Activated CD8-positive, alpha-beta memory T cell treated with anti-CD3 and anti-CD28 coated beads, Interleukin-2, amount 50 U/mL, for 4 hours (primary cell): ENCODE measurements around the gene DVL1.
"Not testable (repeated sequence)": the region's sequence is repeated elsewhere in the genome, so short reads cannot be mapped to it uniquely, and the experiment has no call there.

Experiments used
- DNase-seq: peaks from one replicate; pipeline ENCODE4 v3.0.0-alpha.2; 2020

Gene DVL1

DNA sequence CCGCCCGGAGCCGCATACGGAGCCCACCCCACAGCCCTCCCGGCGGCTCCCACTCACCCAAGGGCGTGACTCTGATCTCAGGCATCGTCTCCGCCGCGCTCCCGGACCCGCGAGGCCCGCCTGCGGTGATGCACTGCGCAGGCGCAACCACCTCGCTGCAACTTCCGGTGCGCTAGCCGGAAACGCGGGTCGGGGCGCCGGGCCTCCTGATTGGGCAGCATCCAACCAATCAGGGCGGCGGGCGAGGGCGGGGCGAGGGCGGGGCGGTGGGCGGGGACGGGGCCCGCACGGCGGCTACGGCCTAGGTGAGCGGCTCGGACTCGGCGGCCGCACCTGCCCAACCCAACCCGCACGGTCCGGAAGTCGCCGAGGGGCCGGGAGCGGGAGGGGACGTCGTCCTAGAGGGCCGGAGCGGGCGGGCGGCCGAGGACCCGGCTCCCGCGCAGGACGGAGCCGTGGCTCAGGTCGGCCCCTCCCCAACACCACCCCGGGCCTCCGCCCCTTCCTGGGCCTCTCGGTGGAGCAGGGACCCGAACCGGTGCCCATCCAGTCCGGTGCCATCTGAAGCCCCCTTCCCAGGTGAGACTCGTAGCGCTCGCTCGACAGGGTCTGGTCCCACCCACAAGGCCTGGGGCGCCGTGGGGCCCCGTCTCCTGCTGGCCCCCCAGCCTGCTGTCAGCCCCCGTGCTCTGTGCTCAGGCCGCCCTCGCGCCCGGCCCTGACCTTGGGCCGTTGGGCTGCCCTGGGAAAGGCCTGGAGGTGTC, 24.5 kb downstream of the DVL1 start, which contains the start of the genes CPTP and INTS11:
Gene CPTP (plus strand): TSS at position 279 of the 764 bp plus-strand sequence. CDS start 2,109 bp downstream, outside the sequence.
Gene INTS11 (minus strand): TSS at position 137 of the 764 bp plus-strand sequence. CDS start 52 bp downstream, at position 85.
- DNase-seq = peak; percentile 96

DNA sequence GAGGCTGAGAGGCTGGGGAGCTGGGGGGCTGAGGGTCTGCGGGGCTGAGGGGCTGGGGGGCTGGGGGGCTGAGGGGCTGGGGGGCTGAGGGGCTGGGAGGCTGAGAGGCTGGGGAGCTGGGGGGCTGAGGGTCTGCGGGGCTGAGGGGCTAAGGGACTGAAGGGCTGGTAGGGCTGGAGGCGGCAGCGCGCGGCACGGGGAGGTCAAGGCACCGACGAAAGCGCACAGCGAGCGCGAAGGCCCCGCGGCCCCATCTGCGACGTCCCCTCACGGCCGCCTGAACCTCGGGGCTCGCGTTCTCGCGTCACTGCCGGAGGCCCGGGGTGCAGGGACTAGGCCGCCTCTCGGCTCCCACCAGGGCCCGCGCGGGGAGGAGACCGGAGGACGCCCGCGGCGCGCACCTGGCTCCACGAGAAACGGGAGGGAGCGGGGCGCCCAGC, 25.1 kb downstream of the DVL1 start:
- no peak for DNase-seq

DNA sequence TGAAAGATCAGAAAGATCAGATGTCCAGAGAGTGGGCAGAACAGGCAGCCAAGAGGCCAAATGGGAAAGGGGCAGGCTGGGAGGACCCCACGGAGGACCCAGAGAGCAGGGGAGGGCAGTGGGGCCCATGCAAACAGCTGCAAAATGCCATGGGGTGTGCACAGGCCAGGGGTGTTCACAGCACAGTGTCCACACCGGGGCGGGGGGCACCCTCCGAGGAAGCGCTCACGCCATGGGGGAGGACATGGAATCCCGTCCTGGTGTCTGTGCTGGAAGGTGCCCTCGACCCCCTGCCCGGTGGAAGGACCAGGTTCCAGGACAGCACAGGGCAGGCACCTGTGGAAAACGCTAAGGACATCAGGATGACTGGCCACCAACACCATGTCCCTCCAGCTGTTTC, 26.3 kb downstream of the DVL1 start:
- no peak for DNase-seq

DNA sequence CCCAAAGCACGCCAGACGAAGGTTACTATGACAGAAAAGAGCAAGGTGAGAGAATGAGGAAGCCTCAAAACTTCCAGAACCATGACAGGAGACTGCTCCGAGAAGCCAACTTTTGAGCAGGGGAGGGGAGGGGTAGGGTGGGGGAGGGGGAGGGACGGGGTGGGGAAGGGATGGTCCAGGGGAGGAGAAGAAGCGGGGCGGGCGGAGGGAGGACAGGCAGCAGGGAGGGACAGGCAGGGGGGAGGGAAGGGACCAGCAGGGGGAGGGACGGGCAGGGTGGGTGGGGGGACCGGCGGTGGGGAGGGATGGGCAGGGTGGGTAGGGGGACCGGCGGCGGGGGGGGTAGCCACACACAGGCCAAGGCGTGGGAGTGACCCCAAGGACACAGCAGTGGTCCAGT, 26.8 kb downstream of the DVL1 start:
- no peak for DNase-seq

DNA sequence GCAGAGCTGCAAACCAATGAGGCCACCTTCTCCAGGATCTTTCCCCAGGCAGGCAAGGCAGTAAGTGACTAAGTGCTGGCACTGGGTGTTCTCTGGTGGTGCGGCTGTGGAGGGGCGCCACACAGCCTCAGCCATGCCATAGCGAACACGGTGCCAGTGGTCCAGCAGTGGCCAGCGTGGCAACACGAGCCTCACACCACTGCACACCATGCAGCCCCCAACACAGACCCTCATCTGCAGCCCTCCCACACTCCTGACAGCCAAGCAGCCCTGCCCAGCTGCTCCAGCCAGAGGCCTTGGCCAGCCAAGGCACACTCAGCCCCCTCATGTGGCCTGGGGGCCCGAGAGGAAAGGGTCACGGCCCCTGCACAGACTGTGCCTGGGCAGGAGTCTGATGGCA, 27.7 kb downstream of the DVL1 start:
- DNase-seq = no peak

DNA sequence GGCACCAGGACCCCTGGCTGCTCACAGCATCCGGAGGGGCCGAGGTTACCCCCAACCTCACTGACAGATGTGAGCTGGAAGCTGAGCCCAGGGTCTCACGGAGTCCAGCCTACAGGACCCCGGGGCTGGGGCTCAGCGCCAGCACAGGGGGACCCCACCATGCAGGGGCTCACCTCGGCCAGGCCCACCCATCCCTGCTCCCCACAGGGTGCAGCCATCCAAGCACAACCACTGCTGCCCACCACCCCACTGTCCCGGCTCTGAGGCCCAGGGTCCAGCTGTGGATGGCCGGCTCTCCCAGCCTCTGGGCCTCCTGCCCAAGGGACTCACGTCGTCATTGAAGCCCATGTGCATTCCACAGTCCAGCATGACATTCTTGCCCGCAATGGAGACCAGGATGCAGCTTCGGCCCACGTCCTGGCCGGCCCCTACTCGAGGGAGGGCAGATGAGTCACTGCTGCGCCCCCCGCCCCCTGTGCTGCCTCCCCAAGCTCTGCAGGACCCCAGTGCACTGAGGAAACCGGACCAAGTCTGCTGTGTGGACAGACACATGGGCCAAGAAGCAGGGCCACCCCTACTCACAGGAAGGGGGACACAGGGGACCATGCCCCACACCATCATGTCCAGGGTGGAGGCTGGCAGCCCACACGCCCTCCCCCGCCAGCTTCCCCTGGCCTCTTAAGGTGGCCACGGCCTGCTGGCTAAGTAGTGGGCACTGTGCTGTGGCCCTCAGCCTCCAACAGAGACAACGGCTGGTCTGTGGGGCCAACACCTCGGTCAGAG, 28.4 kb downstream of the DVL1 start:
- DNase-seq = no peak

DNA sequence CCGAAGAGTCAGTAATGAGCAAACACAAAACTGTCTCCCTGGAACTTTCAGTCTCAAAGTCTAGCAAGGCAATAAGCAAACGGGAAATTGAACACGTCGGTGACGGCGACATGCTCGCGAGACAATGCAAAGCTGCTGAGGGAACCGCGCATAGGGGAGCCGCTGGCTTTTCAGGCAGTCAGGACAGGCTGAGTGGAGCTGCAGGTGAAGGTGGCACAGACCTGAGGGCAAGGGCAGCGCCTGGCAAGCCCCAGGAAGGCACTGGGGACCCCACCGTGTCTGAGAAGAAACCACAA, 29.6 kb downstream of the DVL1 start:
- DNase-seq = no peak

DNA sequence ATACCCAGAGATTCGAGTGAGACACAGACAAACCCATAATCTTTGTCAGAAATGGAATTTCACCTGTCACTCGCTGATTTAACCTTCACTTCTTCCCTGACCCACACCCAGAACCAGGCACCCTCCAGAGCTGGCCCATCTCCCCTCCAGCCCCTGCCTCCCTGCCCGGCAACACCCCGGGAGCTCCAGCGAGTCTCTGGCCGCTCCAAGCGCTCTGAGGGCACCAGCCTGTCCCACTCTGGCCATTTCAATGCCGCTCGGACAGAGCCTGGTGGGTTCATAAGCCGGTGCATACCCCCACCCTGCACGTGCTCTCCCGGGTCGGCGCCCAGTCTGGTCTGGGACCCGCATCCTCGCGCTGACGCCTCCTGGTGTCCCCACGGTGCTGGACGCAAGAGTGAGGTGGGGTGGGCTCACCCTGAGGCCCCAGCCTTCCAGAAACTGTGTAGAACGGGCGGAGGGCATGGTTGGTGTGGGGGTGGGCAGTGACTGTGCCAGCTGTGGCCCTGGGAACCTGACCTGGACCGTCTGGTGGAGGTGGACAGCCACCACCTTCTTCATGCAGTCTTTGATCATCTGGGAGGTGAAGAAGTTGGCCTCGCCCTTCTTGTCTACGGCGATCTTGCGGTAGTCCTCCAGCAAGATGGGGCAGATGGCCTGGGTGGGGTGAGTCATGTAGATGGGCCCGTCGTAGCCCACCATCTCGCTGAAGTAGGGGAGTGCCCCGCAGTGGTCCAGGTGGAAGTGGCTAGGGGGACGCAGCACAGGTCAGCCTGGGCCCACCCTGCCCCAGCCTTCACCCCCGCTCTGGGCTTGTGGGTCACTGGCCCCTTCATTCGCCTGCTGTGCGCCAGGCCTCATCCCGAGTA, 30.2 kb downstream of the DVL1 start:
- no peak for DNase-seq

DNA sequence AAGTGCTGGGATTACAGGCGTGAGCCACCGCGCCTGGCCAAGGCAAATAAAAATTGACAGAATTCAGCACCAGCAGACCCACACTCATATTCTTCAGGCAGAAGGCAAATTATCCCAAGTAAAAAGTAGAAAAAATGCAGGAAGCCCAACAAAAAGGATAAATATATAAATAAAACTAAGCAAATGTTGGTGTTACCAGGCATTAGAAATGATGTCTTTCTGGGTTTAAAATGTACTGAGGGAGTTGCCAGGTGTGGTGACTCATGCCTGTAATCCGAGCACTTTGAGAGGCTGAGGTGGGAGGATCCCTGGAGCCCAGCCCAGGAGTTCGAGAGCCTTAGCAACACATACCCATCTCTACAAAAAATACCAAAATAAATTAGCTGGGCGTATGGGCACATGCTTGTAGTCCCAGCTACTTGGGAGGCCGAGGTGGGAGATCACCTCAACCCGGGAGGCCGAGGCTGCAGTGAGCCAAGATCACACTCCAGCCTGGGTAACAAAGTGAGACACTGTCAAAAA, 31.0 kb downstream of the DVL1 start:
- DNase-seq = no peak

DNA sequence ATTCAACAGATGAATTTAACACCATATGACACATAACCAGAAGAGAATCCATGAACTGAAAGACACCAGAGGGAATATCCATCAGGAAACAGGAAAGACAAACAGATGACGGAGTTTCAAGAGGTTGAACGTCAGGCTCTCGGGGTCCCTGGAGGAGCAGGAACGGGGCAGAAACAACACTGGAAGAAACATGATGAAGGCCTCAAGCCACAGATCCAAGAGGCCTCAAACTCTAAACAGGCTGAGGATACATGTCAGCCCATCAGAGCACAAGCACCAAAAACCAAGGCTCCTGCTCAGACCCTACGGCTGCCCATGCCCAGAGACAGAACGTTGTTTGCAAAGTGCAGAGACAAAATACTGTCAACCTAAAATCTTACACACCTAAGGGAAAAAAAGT, 31.8 kb downstream of the DVL1 start:
- no peak for DNase-seq

DNA sequence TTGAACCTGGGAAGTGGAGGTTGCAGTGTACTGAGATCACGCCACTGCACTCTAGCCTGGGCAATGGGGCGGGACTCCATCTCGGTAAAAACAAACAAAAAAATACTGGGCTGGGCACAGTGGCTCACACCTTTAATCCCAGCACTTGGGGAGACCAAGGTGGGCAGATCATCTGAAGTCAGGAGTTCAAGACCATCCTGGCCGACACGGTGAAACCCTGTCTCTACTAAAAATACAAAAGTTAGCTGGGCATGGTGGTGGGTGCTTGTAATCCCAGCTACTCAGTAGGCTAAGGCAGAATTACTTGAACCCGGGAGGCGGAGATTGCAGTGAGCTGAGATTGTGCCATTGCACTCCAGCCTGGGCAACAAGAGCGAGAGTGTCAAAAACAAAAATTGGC, 33.0 kb downstream of the DVL1 start:
- not testable (repeated sequence) for DNase-seq

DNA sequence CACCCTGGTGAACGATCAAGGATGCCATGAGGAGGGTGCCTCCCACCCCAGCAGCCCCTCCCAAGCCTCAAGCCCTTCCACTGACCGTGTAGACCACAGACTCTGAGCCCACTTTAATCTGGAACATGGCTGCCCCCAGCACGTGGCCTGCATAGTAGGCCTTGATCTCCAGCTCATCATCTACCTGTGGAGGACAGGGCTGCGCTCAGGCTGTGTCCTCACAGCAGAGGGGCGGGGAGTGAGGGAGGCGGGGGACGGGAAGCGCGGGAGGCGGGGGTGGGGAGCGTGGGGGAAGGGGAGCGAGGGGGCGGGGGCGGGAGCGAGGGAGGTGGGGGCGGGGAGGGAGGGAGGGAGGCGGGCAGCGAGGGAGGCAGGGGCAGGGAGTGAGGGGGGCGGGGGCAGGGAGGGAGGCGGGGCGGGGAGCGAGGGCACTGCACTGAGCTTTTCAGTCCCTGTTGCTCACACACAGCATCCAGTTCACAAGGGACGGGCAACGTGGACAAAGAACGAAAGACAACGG, 33.7 kb downstream of the DVL1 start:
- DNase-seq = no peak

DNA sequence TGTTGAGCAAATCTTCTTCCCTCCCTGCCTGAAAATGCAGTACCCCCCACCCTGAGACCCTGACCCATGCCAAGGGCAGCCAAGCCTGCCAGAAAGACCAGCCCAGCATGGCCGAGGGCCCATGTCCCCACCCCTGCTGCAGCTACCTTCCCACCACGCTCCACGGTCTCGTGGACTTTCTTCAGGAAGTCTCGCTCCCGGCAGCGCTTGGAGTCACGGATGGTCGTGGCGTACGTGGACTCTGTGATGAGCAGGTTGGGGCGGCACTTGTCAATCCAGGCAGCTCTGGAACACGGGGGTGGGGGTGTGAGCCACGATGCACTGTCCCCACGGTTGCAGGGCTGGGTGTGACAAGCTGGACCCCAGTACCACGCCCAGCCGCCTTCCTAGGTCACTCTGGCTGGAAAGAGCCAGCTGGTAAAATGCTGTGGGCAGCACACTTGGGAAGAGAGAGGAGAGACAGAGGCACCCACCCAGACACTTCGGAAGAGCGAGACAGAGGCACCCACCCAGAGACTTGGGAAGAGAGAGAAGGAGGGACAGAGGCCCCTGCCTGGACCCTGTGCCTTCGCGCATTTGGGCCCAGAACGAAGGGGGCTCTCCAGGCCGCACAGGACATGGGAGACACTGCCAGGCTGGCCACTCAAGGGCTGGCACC, 34.4 kb downstream of the DVL1 start:
- DNase-seq = no peak

DNA sequence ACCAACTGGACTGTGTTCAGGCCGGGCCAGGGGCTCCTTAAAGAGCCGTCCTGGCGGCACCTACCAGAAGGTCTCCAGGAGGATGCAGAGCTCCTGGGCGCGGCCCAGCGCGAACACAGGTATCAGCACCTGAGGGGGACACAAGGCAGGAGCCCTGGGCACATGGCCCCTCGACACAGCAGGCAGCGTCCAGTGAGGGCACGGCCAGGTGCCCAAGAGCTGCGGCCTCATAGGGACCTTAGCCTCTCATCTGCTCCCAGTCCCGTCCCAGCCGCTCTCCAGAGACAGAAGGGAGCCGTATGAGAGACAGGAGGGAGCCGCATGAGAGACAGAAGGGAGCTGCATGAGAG, 35.0 kb downstream of the DVL1 start:
- no peak for DNase-seq

DNA sequence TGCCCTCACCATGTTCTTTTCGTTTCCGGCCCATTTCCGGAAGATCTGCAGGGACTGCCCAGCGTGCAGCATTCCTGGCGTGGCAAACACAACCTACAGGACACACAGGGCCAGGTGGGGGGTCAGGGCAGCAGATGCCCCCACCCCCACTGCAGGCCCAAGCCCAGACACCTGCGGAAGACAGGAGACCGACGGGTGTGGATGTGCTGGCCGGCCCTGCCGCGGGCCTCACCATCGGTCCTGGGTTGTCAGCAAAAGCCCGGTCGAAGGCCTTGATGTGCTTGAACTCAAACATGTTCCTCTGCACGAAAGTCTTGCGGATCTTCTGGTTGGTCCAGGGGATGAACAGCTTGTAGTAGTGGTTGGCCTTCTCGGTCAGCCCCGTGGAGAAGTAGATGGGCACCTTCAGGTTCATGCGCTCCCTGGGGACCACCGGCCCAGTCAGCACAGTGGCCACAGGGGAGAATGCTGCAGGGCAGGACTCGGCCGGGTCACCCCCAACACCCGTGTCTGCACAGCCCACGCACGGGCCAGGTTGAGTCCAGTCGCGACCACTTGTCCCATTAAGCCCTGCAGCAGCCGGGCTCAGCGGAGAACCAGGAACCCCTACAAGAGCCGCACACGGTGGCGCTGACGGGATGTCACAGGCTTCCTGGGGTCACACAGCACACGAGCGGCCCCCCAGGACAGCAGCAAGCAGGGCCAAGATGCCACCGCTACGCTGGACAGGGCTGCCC, 35.5 kb downstream of the DVL1 start:
- DNase-seq = no peak

DNA sequence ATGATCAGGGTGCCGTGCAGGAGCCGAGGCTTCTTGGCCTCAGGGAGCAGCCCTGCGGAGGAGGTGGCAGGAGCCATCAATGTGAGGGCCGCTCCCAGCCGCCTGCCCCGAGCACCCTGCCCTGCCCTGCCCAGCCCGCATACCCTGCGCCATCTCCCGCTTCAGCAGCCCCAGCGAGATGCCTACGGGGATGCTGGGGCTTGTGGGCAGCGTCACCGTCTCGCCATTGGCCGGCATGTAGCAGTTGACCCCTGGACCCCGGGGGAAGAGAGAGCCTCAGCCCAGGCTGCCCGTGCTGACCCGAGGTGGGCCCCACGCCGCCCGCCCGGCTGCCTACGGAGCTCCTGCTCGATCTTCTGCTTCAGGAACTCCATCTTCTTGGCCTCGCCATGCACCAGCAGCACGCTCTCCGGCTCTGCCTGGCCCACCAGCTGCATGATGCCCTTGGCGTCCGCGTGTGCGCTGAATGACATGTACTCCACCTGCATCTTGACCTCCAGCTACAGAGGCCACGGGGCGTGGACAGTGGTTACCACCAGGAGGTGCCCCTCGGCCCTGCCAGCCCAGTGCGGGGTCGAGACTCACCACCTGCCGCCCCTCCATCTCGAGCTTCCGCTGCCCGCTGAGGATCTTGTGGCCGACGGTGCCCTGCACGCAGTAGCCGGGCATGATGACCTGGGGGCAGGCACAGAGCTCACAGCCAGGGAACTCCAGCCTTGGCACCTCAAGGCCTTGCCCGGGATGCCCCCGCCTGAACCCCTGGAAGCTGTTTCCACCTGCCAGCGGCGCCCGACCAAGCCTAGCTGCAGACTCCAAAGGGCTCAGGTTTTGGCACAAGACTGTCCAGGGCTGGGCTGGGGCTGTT, 36.5 kb downstream of the DVL1 start:
- DNase-seq = no peak

DNA sequence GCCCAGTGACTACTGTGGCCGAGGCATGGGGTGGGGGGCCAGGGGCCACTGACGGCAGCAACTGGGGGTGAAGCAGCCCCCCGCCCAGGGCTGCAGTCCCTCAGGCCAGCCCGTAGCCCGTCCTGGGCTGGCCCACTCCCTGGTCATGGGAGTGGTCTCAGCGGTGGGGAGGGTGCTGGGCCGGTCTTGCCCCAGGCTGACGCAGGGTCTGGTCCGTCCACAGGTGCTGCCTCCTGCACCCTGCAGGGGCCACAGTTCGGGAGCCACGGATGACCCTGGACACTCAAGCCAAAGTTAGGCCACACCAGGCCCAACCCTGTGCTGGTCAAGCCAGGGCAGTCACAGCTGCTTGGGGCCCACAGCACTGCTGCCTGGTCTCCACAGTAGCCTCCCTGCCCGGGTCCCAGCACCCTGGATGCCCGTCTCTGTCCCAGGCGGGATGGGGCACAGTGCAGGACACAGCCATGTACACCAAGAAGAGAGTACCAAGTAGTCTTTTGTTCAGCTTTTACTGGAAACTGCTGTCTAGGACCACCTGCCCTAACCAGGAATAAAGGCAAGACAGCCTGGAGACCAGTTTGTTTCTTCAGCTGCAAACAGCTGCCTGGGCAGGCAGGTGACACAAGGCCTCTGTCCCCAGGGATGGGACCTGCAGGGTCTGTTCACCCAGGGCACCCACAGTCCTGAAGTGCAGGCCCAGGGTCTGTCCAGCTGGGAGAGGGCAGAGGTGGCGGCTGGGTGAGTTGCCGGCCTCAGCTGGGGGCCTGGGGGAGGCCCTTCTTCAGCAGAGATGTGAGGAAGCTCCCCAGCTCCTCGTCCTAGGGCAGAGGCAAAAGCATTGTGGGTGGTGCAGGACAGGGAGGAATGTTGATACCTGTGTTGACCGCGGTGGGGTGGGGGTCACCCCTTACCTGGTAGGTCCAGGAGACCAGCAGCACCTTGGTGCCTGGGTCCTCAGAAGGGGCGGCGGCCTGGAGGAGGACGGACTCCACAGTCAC, 37.8 kb downstream of the DVL1 start:
- DNase-seq = no peak

DNA sequence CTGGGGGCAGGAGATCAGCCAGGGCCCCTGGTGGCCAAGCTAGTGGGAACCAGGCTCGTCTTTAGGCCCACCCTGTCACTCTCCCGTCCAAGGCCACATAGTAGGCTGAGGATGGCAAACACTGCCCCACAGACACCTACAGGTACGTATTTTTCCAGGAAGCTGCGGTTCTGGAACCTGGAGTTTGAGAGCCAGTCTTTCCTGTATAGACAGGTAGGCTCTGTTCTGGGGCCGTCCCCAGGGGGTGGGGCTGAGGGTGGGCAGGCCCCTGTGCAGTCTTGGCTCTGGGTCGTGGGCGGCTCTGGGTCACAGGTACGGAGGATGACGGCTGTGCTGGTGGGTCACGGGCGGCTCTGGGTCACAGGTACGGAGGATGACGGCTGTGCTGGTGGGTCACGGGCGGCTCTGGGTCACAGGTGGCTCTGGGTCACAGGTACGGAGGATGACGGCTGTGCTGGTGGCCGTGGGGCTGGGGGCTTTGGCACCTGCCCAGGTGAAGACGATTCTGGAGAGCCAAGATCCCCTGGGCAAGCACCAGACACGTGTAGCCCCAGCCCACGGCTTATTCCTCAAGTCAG, 38.7 kb downstream of the DVL1 start:
- no peak for DNase-seq

DNA sequence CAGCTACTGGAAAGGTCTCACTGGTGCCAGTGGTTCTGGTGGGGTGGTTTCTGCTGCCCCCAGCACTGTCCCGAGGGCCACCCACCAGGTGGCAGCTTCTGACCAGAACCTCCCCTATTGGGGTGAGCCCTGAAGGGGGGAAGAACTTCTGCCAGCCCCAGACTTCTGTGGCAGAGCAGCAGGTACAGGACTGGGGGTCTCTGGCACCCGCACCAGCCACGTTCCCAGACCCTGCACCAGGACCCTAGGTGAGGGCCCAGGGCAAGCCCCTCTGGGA, 39.2 kb downstream of the DVL1 start:
- no peak for DNase-seq
